HG03469 (cell line): Measurements from ENCODE around the gene SHBG.
"Not testable (repeated sequence)": the region's sequence is repeated elsewhere in the genome, so short reads cannot be mapped to it uniquely, and the experiment has no call there.

Experiments used
- ATAC-seq: cut with Tn5 transposase; IDR thresholded peaks from one replicate; pipeline ENCODE4 v1.9.1; 2021; ENCODE audit warnings: mild to moderate bottlenecking, moderate library complexity, moderate number of reproducible peaks; ENCODE audit not compliant: unreplicated experiment

SHBG gene

DNA sequence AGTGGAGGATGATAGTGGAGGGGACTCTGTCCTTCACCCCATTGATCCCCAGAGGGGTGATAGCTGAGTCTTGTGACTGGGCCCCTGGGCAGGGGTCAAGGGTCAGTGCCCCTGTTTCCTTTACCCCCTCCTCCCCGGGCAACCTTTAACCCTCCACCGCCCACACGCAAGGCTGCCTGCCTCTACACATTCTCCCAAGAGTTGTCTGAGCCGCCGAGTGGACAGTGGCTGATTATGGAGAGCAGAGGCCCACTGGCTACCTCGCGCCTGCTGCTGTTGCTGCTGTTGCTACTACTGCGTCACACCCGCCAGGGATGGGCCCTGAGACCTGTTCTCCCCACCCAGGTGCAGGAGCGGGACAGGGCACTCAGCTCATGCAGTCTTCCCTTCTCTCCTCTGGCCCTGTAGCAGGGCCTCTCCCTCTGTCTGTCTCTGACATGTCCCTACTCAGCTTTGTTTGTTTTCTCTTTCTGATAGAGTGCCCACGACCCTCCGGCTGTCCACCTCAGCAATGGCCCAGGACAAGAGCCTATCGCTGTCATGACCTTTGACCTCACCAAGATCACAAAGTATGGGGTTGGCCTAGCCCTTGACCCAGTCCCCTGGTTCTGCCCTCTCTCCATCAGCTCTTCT is at the start of gene SHBG:
Gene SHBG, plus strand, starts transcription at position 197 of the 633 bp plus-strand sequence. Its CDS starts 38 bp downstream, at position 235.
- ATAC-seq: no peak

DNA sequence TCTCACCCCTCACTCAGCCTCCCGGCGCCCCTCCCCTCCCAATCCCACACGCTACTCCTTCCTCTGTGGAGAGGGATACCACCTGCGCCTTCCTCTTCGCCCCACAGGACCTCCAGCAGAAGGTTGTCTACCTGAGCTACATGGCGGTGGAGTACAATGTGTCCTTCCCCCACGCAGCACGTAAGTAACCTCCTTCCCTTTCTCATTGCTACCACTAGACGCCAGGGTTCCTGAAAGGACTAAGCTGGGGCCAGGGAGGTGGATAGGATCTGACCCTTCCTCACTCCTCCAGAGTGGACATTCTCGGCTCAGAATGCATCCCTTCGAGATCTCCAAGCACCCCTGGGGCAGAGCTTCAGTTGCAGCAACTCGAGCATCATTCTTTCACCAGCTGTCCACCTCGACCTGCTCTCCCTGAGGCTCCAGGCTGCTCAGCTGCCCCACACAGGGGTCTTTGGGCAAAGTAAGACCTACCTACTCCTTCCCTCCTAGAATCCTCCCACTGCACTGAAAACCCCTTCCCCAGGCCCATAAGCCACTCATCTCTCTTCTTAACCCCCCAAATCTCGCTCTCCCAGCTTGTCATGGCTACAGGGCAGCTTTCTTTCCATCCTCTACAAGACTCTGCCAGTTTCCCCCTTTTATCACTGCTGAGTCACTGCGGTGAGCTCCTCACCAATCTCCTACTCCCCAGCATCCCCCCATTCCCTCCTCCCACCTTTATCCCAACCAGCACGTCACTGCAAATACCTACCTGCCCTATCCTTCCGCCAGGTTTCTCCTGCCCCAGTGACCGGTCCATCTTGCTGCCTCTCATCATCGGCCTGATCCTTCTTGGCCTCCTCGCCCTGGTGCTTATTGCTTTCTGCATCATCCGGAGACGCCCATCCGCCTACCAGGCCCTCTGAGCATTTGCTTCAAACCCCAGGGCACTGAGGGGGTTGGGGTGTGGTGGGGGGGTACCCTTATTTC is 49.0 kb upstream of the SHBG start:
- no peak for ATAC-seq

- ATAC-seq: no peak
These were observed 47.3 kb upstream of the SHBG start for GRCh38 chr17:7582396-7583252.

DNA sequence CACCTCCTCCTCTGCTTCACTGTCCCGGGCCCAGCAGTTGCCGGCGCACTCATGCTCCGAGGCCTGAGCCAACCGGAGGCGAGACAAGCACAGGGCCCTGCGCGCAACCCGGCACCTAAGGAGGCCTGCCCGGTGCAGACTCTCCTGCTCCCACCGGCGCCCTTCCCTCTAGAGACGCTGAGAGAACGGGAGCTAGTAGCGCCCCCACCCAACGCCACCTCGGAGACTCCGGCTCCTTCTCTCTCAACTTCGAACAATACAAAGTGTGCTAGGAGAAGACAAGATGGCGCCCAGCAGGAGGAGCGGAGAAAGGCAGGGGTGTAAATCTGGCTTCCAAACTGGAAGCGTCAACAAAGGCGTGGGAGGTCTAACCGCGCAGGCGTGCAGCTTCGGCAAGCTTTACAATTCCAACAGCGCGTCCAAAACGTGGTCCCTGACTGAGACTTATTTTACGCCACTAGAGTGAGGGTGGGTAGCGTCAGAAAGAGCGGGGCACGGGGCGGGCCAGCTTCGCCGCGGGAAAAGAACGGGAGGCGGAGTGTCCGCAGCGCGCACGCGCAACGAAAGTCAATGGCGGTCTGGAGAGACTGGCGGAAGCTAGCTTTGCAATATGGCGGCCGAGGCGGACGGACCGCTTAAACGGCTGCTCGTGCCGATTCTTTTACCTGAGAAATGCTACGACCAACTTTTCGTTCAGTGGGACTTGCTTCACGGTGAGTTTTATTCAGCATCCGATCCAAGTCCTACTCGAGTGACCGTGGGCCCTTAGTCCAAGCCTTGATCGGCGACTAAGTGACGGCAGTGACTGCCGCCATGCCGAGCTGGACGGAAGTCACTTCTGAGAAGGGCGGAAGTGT is 46.5 kb upstream of the SHBG start, which contains the start of gene MPDU1:
Gene MPDU1, plus strand, starts transcription at position 600 of the 857 bp plus-strand sequence. Its CDS starts 11 bp downstream, at position 611.
- no peak for ATAC-seq

DNA sequence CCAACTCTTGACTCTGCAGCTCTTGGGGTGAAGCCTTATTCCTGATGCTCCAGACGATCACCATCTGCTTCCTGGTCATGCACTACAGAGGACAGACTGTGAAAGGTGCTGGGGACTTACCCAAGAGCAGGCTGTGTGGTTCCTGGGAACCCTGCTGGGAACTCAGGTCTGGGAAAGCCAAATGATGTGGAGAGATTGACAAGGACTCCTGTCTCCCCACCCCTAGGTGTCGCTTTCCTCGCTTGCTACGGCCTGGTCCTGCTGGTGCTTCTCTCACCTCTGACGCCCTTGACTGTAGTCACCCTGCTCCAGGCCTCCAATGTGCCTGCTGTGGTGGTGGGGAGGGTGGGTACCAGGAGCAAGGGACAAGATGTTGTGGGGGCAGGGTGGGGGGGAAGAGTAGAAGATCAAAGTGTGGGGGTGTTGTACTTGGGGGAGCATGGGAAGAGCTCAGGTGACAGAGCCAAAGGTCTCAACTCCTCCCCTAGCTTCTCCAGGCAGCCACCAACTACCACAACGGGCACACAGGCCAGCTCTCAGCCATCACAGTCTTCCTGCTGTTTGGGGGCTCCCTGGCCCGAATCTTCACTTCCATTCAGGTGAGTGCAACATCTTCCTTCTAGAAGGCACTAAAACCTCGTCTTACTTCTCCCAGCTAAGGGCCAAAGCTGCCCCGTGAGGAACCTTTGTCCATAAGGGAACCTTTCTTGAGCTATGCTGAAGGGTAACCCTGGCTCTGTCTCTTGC is 43.1 kb upstream of the SHBG start:
- ATAC-seq: no peak

GRCh38 chr17:7587420-7588151 is 42.3 kb upstream of the SHBG start:
- ATAC-seq: no peak

- no peak for ATAC-seq
These were observed 41.3 kb upstream of the SHBG start for GRCh38 chr17:7588553-7589203.

GRCh38 chr17:7589204-7589868 is 40.6 kb upstream of the SHBG start:
- ATAC-seq: no peak

DNA sequence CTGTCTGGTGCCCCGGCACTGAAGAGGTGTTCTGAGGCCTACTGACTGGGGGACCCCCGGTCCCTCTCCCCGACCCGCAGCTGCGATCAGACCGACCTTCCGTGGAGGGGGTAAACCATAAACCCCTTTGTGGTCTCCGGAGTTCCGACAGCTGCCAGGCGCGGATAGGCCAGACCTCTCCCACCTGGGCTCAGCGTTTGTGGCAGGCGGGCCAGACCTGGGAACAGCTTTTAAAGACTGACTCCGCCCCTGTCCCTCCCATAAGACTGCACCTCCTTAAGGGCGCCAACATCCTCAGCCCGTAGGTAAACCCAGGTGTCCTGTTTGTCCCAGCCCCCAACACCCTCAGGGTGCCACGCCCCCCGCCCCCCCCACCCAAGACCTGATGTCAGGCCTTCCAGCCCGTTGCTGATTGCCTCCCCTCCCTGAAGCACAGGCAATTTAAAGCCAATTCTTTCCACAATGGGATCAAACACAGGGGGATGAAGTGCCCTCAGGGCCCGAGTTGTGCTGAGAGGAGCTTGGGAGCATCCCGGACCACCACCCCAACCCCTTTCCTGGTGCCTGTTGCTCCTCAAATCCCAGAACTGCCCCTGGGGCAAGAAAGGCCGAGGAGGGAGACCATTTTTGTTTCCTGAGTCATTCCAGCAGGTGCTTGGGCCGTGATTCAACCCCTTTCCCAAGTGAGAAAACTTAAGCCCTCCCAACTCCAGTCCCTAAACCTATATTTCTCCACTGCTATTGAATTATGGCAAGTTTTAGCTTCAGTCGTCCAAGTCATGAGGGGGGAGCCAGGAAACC is 39.8 kb upstream of the SHBG start, which contains the start of gene SOX15:
Gene SOX15, minus strand, starts transcription at position 204 of the 801 bp plus-strand sequence. CDS start 418 bp downstream, outside the sequence.
- no peak for ATAC-seq

- ATAC-seq: no peak
These were observed 39.2 kb upstream of the SHBG start for GRCh38 chr17:7590743-7591142.

GRCh38 chr17:7591596-7591995 is 38.3 kb upstream of the SHBG start:
- no peak for ATAC-seq

DNA sequence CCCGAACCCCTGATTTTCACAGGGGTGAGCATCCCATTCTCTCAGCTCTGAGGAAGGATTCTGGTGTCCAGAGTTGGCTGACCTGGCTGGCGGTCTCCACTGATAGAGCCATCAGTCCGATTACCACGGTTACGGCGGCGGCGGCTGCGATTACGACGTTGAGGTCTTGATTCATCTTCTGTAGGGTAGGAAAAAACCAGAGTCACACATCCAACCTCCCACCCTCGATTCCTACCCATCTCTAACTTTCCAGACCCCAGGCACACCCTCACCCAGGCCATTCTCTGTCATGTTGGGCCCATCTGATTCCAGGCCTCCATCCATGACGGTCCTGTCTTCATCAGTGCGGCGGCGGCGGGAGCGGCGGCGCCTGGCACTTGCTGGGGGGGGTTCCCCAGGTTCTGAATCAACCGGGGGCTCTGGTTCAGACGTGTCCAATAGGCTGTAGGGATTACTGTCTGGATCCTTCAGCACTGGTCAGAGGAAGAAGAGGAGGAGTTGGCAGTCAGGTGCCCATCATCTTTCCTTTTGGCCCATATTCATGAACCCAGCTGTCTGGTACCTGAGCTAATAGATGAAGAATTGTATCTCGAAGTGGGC is 37.4 kb upstream of the SHBG start:
- ATAC-seq: no peak

GRCh38 chr17:7593296-7593695 is 36.6 kb upstream of the SHBG start:
- ATAC-seq: no peak

- not testable (repeated sequence) for ATAC-seq
These were observed 32.4 kb upstream of the SHBG start for GRCh38 chr17:7597561-7597960.

DNA sequence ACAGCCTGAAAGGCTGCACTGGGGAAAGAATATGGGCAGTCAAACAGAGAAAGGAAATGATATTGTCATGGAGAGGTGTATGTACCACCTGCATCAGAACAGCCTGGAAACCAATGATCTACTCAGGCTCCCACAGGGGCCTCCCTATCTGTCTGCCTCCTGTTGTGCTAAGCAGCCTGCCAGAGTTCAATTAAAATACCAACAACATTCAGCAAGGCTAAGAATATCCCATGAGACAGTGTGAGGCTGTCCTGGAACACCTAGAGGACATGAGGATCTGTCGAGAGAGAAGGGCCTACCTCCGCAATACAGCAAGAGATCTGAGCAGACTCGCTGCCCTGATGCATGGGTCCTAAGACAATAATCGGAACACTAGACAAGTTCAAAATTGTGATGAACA is 23.7 kb upstream of the SHBG start:
- ATAC-seq: no peak

DNA sequence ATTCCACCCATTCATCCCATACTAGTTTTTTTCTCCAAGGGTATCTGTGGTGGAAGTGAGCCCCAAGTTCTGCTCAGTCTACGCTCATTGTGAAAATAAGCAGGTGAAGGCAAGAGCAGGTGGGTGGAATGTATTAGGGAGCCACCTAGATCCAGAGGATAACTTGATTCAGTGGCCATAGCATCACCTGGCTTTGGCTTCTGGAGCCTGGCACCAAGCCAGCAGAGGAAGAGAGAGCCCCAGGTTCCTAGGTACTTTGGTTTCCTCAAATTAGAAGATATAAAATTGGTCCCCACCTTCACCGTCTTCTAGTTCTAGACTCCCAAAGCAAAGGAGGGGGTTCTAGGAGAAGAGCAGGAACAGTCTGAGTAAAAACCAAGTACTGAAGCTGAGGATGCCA is 19.3 kb upstream of the SHBG start:
- ATAC-seq: no peak
